NCI-H2227 treated with DMSO at 0.1 percent for 48 hours (cell line): ENCODE results near the gene PDZD7.
A peak's percentile ranks its signal among the peaks of the same experiment; 100 is the strongest.
"Not testable (repeated sequence)": the region's sequence is repeated elsewhere in the genome, so short reads cannot be mapped to it uniquely, and the experiment has no call there.

ENCODE experiments used
- DNase-seq: peaks from one replicate; lab custom pipeline; 2025; lab: John Stamatoyannopoulos, UW

The PDZD7 gene

DNA sequence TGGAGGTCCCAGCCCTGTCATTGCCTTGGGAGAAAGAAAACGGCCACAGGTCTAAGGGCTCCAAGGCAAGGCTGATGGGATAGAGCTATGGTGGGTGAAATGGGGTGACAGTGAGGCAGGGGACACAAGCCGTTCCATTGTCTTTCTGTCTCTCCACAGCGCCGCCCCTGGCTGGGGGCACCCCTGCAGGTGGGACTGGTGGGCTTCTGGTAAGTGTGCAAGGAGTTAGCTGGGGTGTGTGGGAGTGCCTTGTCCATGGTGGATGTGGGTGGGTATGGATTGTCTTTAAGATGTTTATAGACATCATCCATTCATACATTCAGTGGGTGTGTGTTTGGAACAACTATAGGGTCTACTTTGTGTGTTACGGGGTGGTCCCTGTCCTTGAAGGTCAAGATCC, 7.6 kb upstream of the PDZD7 start:
- DNase-seq = no peak

DNA sequence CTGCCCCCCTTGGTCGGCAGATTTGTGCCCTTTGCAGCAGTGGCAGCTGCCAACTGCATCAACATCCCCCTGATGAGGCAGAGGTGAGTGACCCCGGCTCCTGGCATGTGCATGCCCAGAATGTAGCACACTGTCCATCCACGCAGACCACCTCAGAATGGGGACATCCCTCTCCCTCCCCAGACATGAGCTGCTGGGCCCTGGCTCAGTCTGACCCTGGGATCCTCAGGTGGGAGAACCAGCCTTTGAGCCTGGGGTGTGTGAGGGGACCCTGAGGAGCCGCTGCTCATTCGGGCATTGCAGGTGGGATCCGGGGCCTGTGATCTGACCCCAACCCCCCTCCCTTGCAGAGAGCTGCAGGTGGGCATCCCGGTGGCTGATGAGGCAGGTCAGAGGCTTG, 5.8 kb upstream of the PDZD7 start:
- no peak for DNase-seq

DNA sequence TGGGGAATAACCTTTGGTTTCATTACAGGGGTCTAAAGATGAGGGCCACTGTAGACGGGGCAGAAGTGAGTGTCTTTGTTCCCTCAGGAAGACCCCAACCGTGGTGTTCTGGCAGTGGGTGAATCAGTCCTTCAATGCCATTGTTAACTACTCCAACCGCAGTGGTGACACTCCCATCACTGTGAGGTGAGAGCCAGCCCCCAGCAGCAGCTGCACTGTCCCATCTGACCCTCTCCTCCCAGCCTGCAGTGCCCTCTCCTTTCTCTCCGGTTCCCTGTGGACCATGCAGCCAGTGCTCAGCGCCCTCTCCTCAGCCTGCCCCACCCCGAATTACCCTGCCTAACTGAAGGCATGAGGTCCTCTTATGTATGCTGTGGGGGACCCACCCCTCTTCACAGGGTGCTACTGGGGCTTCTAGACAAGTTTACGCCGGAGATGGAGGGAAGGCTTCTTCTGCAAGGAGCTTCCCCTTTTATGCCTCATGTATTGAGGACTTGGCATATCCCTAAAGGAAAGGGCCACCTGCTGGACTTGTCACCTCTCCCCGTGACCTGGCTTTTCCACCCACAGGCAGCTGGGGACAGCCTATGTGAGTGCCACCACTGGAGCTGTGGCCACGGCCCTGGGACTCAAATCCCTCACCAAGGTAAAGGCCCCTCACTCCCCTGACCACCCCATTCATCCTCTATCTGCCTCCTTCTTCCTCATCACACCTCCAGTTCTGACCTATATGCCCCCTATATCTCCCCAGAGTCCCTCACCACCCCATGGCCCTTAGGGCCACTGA, 5.2 kb upstream of the PDZD7 start:
- DNase-seq = no peak

DNA sequence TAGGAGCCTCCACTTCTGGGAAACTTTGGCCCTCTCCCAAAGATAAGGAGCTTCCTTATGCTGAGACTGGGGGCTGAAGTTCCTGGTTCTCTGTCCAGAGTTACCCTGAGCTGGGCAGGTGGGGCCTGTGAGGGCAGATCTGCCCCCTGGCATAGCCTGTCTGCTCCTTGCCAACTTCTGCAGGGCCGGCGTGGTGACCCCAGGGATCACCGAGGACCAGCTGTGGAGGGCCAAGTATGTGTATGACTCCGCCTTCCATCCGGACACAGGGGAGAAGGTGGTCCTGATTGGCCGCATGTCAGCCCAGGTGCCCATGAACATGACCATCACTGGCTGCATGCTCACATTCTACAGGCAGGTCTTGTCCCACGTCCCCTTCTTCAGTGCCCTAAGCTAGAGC, 4.4 kb upstream of the PDZD7 start:
- DNase-seq = no peak

DNA sequence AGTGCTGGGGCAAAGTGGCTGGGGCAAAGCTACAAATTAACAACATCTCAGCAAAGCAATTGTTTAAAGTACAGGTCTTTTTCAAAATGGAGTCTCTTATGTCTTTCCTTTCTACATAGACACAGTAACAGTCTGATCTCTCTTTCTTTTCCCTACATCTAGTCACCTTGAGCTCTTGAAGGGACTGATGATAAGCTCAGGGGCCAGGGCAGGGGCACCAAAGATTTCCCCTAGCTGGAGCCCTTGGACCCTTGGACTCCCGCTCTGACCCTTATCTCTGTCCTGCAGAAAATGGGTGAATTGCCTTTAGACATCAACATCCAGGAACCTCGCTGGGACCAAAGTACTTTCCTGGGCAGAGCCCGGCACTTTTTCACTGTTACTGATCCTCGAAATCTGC, 3.5 kb upstream of the PDZD7 start:
- DNase-seq = not testable (repeated sequence)

GRCh38 chr10:101033276-101033675, 2.3 kb upstream of the PDZD7 start:
- no peak for DNase-seq

DNA sequence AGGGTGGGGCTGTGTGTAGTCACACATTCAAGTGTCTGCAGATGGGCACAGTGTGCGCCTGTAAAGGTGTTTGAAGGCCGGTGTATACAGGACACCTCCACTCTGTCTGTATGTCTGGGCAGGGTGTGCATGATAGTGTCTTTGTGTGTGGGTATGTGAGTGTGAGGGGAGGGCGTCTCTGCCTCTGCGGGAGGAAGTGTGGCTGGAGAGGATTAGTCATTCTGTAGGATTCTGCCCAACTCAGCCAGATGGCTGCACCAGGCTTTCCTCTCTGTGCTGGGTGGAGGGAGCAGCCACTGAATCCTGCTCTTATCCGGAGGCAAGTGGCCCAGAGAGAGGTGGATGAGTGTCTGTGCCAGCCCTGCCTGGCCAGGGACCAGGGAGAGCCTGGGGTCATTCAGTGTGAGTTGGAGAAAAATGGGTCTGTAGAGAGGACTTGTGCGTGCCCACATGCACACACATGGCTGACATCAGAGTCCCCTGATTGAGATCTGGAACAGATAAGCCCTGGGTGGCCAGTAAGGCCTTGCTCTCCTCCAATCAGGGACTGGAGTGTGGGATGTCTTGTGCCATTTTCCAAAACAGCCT, 1.8 kb upstream of the PDZD7 start:
- DNase-seq = no peak

- DNase-seq = peak; percentile 8
These were observed 1.1 kb upstream of the PDZD7 start for GRCh38 chr10:101031796-101032636.

DNA sequence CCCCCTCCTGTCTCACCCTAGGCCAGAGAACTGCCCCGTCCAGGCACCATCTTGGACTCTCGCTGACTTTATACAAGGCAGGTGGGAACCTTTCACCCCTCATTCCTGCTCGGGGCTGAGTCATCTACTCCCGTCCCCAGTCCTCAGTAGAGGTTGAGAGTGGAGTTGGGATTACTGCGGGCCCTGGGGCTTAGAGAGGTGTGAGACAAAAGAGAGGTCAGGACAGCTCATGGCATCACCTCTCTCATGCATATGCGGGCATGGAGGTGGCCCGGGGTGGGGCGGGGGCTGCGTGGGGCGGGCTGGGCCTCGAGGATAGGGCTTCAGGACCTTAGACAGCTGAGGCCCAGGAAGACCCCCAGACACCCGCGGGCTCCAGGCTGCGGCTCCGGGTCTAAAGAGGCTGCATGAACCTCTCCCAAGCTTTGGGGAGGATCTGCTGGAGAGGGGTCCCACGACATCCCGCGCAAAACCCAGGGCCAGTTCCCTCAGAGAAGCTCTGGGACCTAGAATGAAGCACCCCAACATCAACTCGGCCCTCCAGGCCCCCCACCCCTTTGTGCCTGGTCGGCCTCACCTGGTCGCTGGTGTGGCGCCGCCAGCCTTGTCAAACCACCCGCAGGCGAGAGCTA, 317 bp downstream of the PDZD7 start:
- DNase-seq = no peak

DNA sequence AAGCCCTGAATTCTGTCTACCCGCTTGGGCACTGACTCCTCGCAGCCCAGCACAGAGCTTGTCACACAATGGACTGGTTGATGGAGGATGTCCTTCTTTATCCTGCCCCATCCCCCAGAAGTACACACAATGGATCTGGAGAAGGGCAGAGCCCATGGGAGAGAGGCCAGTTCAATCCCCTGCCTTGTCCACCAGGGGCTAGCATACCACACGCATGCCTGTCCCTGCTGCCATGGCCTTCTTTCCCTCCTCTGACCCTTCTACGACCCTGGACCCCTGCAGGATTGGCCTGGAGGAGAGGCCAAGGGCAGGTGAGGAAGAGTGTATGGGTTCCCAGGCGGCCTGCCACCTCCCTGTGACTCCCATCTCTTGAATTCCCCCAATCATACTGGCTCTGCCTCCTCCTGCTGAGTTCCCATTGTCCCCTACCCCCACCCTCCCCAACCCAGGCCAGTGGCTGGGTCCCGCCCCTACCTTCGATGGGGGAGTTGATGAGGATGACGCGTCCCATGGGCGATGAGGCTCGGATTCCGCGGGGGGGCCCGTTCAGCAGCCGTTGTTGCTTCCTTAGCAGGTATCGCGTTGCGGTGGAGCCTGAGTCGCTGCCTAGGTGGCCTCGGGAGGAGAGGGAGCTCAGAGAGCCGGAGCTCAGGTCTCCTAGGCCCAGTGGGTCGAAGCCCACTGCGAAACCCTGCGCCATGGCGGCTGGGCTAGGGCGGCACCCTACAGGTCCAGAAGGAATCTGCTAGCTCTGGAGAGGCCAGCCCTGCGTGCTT, 1.2 kb downstream of the PDZD7 start:
- DNase-seq = no peak

- DNase-seq = no peak
These were observed 2.2 kb downstream of the PDZD7 start for GRCh38 chr10:101028446-101029337.

GRCh38 chr10:101027106-101027720, 3.7 kb downstream of the PDZD7 start:
- no peak for DNase-seq

DNA sequence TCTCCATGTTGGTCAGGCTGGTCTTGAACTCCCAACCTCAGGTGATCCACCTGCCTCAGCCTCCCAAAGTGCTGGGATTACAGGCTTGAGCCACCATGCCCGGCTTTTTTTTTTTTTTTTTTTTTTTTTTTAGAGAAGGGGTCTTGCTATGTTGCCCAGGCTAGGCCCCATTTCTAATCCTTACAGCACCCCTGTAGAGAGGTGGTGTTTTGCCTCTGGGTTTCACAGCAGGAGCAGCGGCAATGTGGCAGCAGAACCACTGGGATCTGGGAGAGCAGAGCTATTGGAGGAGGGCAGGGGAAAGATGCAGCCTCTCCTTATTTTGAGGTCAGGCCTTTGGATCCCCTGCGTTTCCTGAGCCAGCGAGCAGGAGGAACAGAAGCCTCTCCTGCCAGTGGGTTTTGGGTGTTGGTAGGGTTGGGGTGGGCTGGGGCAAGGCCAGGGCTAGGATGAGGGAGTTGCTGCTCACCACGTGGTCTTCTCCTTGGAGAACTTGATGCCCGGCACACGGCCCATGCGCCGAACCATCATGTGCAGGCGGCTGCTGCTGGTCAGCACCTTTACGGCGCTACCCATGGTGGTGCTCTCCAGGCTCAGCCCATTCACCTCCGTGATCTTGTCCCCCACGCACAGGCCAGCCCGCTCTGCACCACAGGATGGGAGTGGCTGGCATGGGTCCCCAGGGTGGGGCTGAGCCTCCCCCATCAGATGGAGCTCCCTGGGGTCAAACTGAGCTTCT, 7.8 kb downstream of the PDZD7 start:
- no peak for DNase-seq

GRCh38 chr10:101021692-101022251, 9.2 kb downstream of the PDZD7 start:
- DNase-seq = no peak

DNA sequence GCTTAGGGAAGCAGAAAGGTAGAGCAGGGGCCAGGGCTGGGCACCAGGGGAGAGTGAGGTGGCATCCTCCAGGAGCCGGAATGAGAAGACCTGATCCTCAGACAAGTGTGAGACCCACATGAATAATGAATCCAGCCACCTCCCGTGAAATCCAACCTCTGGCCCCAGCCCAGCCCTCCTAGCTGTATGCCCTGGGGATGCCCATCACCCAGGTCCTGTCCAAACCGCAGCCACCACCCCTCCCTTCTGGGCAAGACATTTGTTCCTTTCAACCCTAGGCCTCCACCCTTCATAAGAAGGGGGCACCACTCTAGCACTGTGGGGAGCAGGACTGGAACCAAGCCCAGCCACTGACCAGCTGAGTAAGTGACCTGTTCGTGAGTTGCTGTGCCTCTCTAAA, 9.7 kb downstream of the PDZD7 start:
- DNase-seq = no peak

- no peak for DNase-seq
These were observed 10.4 kb downstream of the PDZD7 start for GRCh38 chr10:101020427-101021075.

DNA sequence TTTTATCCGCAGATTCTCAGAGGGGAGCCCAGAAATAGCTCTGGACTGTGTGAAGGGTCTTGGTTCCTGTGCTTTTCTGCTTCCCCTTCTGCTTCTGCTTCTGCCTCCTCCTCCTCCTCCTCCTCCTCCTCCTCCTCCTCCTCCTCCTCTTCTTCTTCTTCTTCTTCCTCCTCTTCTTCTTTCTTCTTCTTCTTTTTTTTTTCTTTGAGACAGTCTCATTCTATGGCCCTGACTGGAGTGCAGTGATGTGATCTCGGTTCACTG, 11.6 kb downstream of the PDZD7 start:
- DNase-seq = no peak

DNA sequence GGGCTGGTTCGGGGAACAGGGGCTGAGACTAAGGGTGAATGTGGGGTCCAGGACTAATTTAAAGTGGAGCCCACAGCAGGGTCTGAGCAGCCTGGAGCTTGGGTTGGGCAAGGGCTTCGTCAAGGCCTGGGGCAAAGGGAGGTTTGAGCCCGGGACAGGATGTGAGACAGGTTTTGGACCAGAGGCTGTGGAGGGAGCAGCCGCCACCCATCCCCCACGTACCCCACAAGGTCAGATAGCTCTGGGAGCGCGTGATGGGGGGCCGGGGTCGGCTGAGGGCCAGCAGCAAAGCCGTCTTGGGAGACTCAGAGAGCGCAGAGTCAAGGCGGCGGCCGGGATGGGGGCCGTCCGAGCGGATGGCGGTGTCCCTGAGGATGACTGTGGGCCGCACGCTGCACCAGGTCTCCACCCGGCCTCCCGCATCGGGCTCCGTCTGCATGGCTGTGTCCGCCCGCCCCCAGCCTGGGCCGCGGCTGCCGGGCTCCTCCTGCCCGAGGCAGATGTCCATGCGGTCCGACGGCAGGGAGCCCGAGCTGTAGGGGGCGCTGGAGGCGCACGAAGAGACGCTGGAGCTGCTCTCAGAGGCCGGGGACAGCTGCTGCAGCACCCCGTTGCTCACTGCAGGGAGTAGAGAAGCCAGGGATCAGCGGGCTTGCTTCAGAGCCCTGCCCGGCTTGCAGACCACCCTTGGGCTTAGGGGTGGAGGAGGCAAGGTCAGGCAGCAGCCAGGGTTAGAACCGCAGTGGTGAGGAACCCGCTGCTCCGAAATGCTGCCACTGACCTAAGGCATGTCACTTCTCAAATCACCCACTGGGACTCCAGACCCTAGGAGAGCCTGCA, 12.1 kb downstream of the PDZD7 start:
- DNase-seq = peak; percentile 27
